HCT116 (cell line): ENCODE measurements around the gene PGK2. TPM values are rescaled to one million over a fixed set of nuclear protein-coding genes. Genes with fewer than 3 reads are reported as not detected.

Experiments used
- ATAC-seq: fragments of 200-7000 bp; cut with Tn5 transposase; 2 replicates; pipeline ENCODE4 v1.9.1; 2020; ENCODE audit warnings: mild to moderate bottlenecking, moderate library complexity
- BruUV-seq: library from RNA; stranded (reverse); fragments of 400-500 nt; replicated peaks from 2 replicates; lab custom pipeline; 2021; lab: Mats Ljungman, UMichigan
- CTCF ChIA-PET: fragments of 300-600 bp; sonication (Branson Sonifier 250); formaldehyde crosslinking; loops from one replicate; lab custom pipeline; 2021; ENCODE audit warnings: antibody characterized with exemption; lab: Charles Lee
- POLR2A ChIA-PET: fragments of 300-600, 350-600 bp; sonication (Branson Sonifier 250); formaldehyde crosslinking; loops from one replicate; lab custom pipeline; 2021; ENCODE audit warnings: antibody characterized with exemption; lab: Charles Lee
- RAD21 ChIA-PET, 2 experiments: fragments of 300-600 bp; sonication (Branson Sonifier 250); formaldehyde crosslinking; loops; one replicate each; lab custom pipeline; 2023; ENCODE audit warnings: low total read pairs in 2 of 2; ENCODE audit not compliant: uncharacterized antibody in 2 of 2, unreplicated experiment in 2 of 2, low non-redundant PET in 1 of 2; lab: Charles Lee
- DNase-seq: peaks from one replicate; pipeline ENCODE4 v3.0.0-alpha.2; 2010; ENCODE audit warnings: low read depth, low spot score
- H2AFZ ChIP-seq: fragments of 200-600 bp; shearing (Covaris generic), sonication (generic); 2 replicates; pipeline ENCODE4 v1.6.1; 2017; ENCODE audit warnings: low read depth, mixed run types, mixed read lengths, antibody characterized with exemption, low read length; ENCODE audit not compliant: poor library complexity, severe bottlenecking
- H3K27ac ChIP-seq: 2 replicates; pipeline ENCODE4 v1.5.1; 2012; ENCODE audit warnings: low read depth, low read length
- H3K27me3 ChIP-seq: fragments of 200-600 bp; sonication (generic); 2 replicates; pipeline ENCODE4 v1.6.1; 2016; ENCODE audit warnings: mixed run types, low read length, mixed read lengths; ENCODE audit not compliant: insufficient read depth
- H3K36me3 ChIP-seq, 2 experiments: fragments of 200-500 bp in 1 of 2; fragments of 200-600 bp in 1 of 2; sonication (Bioruptor generic) in 1 of 2; sonication (generic) in 1 of 2; 2 replicates each; pipeline versions ENCODE4 v1.5.1 to v1.6.1; 2014 to 2016; ENCODE audit warnings: low read length in 2 of 2, inconsistent platforms in 1 of 2, mixed read lengths in 1 of 2, mixed run types in 1 of 2; ENCODE audit not compliant: insufficient read depth in 2 of 2, control insufficient read depth in 1 of 2
- H3K4me1 ChIP-seq, 2 experiments: fragments of 200-600 bp in 1 of 2; sonication (generic) in 1 of 2; 2 replicates each; pipeline versions ENCODE4 v1.5.1 to v1.6.1; 2012 to 2017; ENCODE audit warnings: low read length in 2 of 2, inconsistent platforms in 1 of 2, mild to moderate bottlenecking in 1 of 2, mixed read lengths in 1 of 2, mixed run types in 1 of 2, moderate library complexity in 1 of 2; ENCODE audit not compliant: insufficient read depth in 2 of 2, control insufficient read depth in 1 of 2
- H3K4me2 ChIP-seq: fragments of 200-600 bp; sonication (generic); 2 replicates; pipeline ENCODE4 v1.6.1; 2017; ENCODE audit warnings: mixed run types, low read length, mixed read lengths
- H3K4me3 ChIP-seq, 2 experiments: fragments of 200-600 bp in 1 of 2; sonication (generic) in 1 of 2; replicated peaks in 1 of 2; 2 replicates each; pipeline ENCODE4 v1.5.1; 2011 to 2016; ENCODE audit warnings: low read length in 2 of 2, control low read depth in 1 of 2, low read depth in 1 of 2, mild to moderate bottlenecking in 1 of 2, mixed read lengths in 1 of 2, mixed run types in 1 of 2
- H3K79me2 ChIP-seq: fragments of 200-600 bp; sonication (generic); 2 replicates; pipeline ENCODE4 v1.6.1; 2017; ENCODE audit warnings: mild to moderate bottlenecking, mixed run types, low read length, moderate library complexity, mixed read lengths; ENCODE audit not compliant: insufficient read depth
- H3K9ac ChIP-seq: fragments of 200-600 bp; sonication (generic); 2 replicates; pipeline ENCODE4 v1.6.1; 2016; ENCODE audit warnings: low read length, mixed read lengths
- H3K9me2 ChIP-seq: fragments of 200-600 bp; sonication (generic), shearing (Covaris generic); 2 replicates; pipeline ENCODE4 v1.6.1; 2017; ENCODE audit warnings: mixed run types, mild to moderate bottlenecking, moderate library complexity; ENCODE audit not compliant: insufficient read depth
- H3K9me3 ChIP-seq, 2 experiments: fragments of 200-500 bp in 1 of 2; fragments of 200-600 bp in 1 of 2; sonication (Bioruptor generic) in 1 of 2; sonication (generic) in 1 of 2; 2 replicates each; pipeline ENCODE4 v1.6.1; 2014 to 2017; ENCODE audit warnings: low read length in 2 of 2, mixed read lengths in 2 of 2, inconsistent platforms in 1 of 2, low read depth in 1 of 2, mild to moderate bottlenecking in 1 of 2, mixed run types in 1 of 2, moderate library complexity in 1 of 2; ENCODE audit not compliant: control insufficient read depth in 1 of 2, insufficient read depth in 1 of 2
- H4K20me1 ChIP-seq: fragments of 200-600 bp; sonication (generic), shearing (Covaris generic); 2 replicates; pipeline ENCODE4 v1.6.1; 2017; ENCODE audit warnings: mixed run types, mild to moderate bottlenecking, moderate library complexity; ENCODE audit not compliant: insufficient read depth
- CEBPB ChIP-seq: IDR thresholded peaks from 2 replicates; pipeline ENCODE4 v1.6.1; 2012; ENCODE audit warnings: low read depth
- EGR1 ChIP-seq: IDR thresholded peaks from 2 replicates; pipeline ENCODE4 v1.6.1; 2012; ENCODE audit warnings: low read depth
- RAD21 ChIP-seq: IDR thresholded peaks from 2 replicates; pipeline ENCODE4 v1.6.1; 2012; ENCODE audit warnings: low read depth, mild to moderate bottlenecking
- SIN3A ChIP-seq: IDR thresholded peaks from 2 replicates; pipeline ENCODE4 v1.6.1; 2012; ENCODE audit warnings: low read depth
- TCF7L2 ChIP-seq: IDR thresholded peaks from 2 replicates; pipeline ENCODE4 v1.7.0; 2011; ENCODE audit warnings: borderline replicate concordance, inconsistent platforms; ENCODE audit not compliant: insufficient read depth, insufficient read length; ENCODE audit errors: extremely low read depth
- YY1 ChIP-seq: IDR thresholded peaks from 2 replicates; pipeline ENCODE4 v1.6.1; 2011; ENCODE audit warnings: low read length, low read depth, moderate library complexity, mild to moderate bottlenecking; ENCODE audit not compliant: insufficient replicate concordance; ENCODE audit errors: extremely low read depth
- intact Hi-C: fragments of 100-400 bp; cut with micrococcal nuclease; formaldehyde crosslinking; loops from 2 replicates; pipeline ENCODE4 v1.10.0; 2022
- total RNA-seq: library from RNA; stranded (reverse); gene quantifications from one replicate; pipeline ENCODE4 v1.2.1, GENCODE V29; 2021; ENCODE audit not compliant: unreplicated experiment
- TF ChIP-seq, protein P1 (sequence below): IDR thresholded peaks from 2 replicates; pipeline ENCODE4 v1.6.1; 2012; ENCODE audit warnings: low read depth
- TF ChIP-seq, protein P2 (sequence below): IDR thresholded peaks from 2 replicates; pipeline ENCODE4 v1.6.1; 2012

PGK2 gene
- total RNA-seq, 1 experiment from 2014 or later = not detected

DNA sequence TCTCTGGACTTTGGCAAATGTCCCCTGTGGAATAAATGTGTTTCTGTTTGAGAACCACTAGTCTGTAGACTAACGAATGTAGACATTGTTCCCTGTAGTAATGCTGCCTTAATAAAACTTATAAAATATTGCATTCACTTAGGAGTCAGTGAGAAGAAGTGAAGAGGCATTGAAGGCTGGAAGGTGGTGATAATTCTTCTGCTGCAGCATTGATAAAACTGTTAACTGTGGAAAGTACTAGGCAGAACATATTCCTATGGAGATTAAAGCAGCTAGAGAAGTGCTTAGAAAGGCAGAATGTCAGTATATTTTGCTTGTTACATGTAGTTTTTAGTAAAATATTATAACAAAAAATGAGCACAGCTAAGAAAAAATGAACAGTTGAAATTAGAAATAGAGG, 4.8 kb downstream of the PGK2 start (continued):
- TF ChIP-seq, protein P1, sequence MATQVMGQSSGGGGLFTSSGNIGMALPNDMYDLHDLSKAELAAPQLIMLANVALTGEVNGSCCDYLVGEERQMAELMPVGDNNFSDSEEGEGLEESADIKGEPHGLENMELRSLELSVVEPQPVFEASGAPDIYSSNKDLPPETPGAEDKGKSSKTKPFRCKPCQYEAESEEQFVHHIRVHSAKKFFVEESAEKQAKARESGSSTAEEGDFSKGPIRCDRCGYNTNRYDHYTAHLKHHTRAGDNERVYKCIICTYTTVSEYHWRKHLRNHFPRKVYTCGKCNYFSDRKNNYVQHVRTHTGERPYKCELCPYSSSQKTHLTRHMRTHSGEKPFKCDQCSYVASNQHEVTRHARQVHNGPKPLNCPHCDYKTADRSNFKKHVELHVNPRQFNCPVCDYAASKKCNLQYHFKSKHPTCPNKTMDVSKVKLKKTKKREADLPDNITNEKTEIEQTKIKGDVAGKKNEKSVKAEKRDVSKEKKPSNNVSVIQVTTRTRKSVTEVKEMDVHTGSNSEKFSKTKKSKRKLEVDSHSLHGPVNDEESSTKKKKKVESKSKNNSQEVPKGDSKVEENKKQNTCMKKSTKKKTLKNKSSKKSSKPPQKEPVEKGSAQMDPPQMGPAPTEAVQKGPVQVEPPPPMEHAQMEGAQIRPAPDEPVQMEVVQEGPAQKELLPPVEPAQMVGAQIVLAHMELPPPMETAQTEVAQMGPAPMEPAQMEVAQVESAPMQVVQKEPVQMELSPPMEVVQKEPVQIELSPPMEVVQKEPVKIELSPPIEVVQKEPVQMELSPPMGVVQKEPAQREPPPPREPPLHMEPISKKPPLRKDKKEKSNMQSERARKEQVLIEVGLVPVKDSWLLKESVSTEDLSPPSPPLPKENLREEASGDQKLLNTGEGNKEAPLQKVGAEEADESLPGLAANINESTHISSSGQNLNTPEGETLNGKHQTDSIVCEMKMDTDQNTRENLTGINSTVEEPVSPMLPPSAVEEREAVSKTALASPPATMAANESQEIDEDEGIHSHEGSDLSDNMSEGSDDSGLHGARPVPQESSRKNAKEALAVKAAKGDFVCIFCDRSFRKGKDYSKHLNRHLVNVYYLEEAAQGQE = no peak
- TF ChIP-seq SIN3A (no peak), EGR1 (no peak), CEBPB (no peak), YY1 (no peak)
- TF ChIP-seq, protein P2, sequence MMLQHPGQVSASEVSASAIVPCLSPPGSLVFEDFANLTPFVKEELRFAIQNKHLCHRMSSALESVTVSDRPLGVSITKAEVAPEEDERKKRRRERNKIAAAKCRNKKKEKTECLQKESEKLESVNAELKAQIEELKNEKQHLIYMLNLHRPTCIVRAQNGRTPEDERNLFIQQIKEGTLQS = no peak
- TF ChIP-seq, all 23 proteins: peak for 0

DNA sequence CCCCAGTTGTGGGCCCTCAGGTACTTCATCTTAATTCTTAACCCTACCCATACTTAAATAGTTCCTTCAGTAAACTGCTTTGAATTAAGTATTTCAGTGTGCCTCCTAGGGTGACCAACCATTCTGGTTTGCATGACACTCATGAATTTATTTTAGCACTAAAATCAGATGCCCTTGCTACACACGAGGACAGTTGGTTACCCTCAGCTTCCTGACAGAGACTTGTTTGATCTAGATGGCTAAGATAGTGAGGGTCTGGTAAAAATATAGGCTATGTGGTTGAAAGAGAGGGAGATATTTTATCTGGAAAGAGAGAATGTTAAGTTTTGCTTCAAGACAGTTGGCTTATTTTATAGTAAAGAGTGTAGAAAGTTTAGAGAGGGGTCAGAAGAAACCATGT, 10.6 kb downstream of the PGK2 start:
- no TSS peak for BruUV-seq
- RAD21 ChIA-PET = no interaction called here

More for the DNA sequence above, 10.6 kb downstream of the PGK2 start:
- H3K9me2 ChIP-seq = no peaks in the 10 kb centered on the region; the same call in 1 of the 2 replicates
- ATAC-seq = no peak
- ChIA-PET POLR2A (no interaction called here), CTCF (no interaction called here)
- no peak overlapping the region for H3K27ac ChIP-seq
- H3K4me2 ChIP-seq = no peak overlapping the region
- intact Hi-C loops = no loop called here
- H2AFZ ChIP-seq = no peak overlapping the region
- no peak overlapping the region for H3K4me3 ChIP-seq
- H3K9ac ChIP-seq = no peak overlapping the region
- DNase-seq = no peak
- TF ChIP-seq CEBPB (no peak), RAD21 (no peak), TCF7L2 (no peak)
- H3K27me3 ChIP-seq = no peaks in the 10 kb centered on the region
- H4K20me1 ChIP-seq = no peaks in the 10 kb centered on the region
- no peaks in the 10 kb centered on the region for H3K79me2 ChIP-seq
- no peaks in the 10 kb centered on the region for H3K9me3 ChIP-seq
- no peaks in the 10 kb centered on the region for H3K36me3 ChIP-seq
- no peaks in the 10 kb centered on the region for H3K4me1 ChIP-seq
